Suprapubic skin (tissue), 4 donors: ENCODE data around the gene CHRNB1.

Experiments used
- CTCF ChIP-seq, 2 donors: fragments of 200-600 bp in 1 of 2; fragments of 450-650 bp in 1 of 2; sonication (generic) in 1 of 2; IDR thresholded peaks; one replicate each; pipeline ENCODE4 v1.5.1; 2016 to 2019; ENCODE audit warnings: antibody characterized with exemption in 2 of 2, mild to moderate bottlenecking in 1 of 2, moderate library complexity in 1 of 2
- POLR2A ChIP-seq, 2 donors: fragments of 450-650 bp; IDR thresholded peaks; one replicate each; pipeline ENCODE4 v1.6.1; 2017; ENCODE audit warnings: antibody characterized with exemption in 2 of 2, mild to moderate bottlenecking in 2 of 2, moderate library complexity in 2 of 2
- POLR2AphosphoS5 ChIP-seq, 3 donors: sonication (generic); formaldehyde crosslinking; IDR thresholded peaks; one replicate each; pipeline ENCODE4 v1.6.1; 2017; ENCODE audit warnings: antibody characterized with exemption in 3 of 3

- no peak for TF ChIP-seq CTCF (IDR thresholded peaks at IDR 0.05)
- no peak for TF ChIP-seq POLR2AphosphoS5 (IDR thresholded peaks at IDR 0.05)
- TF ChIP-seq POLR2A (IDR thresholded peaks at IDR 0.05) = no peak
Measured at GRCh38 chr17:7414837-7415236, 30.0 kb upstream of the CHRNB1 start.
